HG03103 (cell line): ENCODE measurements around the gene KLHL11.

Experiments
- ATAC-seq: cut with Tn5 transposase; IDR thresholded peaks from one replicate; pipeline ENCODE4 v1.9.1; 2021; ENCODE audit warnings: low read depth; ENCODE audit not compliant: unreplicated experiment

The KLHL11 gene

GRCh38 chr17:41864836-41865595 lies at the start of gene KLHL11:
Gene KLHL11, minus strand, starts transcription at chr17:41865423. Its CDS starts 53 bp downstream, at chr17:41865370.
- ATAC-seq: peak; percentile 71

GRCh38 chr17:41915020-41915419 lies 49.8 kb upstream of the KLHL11 start:
- ATAC-seq: no peak

GRCh38 chr17:41914358-41914766 lies 49.1 kb upstream of the KLHL11 start:
- ATAC-seq: no peak

GRCh38 chr17:41913798-41914197 lies 48.6 kb upstream of the KLHL11 start:
- no peak for ATAC-seq

GRCh38 chr17:41912925-41913324 lies 47.7 kb upstream of the KLHL11 start:
- ATAC-seq: no peak

GRCh38 chr17:41910701-41911391 lies 45.6 kb upstream of the KLHL11 start:
- ATAC-seq: no peak

- no peak for ATAC-seq
Measured at GRCh38 chr17:41909088-41909487, 43.9 kb upstream of the KLHL11 start.

GRCh38 chr17:41907633-41908539 lies 42.7 kb upstream of the KLHL11 start:
- no peak for ATAC-seq

GRCh38 chr17:41907185-41907556 lies 41.9 kb upstream of the KLHL11 start:
- ATAC-seq: no peak

- no peak for ATAC-seq
Measured at GRCh38 chr17:41906465-41907184, 41.4 kb upstream of the KLHL11 start.

- no peak for ATAC-seq
Measured at GRCh38 chr17:41905172-41905571, 39.9 kb upstream of the KLHL11 start.

GRCh38 chr17:41904242-41904841 lies 39.1 kb upstream of the KLHL11 start:
- ATAC-seq: no peak

- ATAC-seq: no peak
Measured at GRCh38 chr17:41901646-41902045, 36.4 kb upstream of the KLHL11 start.

- ATAC-seq: no peak
Measured at GRCh38 chr17:41896726-41897125, 31.5 kb upstream of the KLHL11 start.

GRCh38 chr17:41895617-41896016 lies 30.4 kb upstream of the KLHL11 start:
- no peak for ATAC-seq

- ATAC-seq: no peak
Measured at GRCh38 chr17:41894791-41895331, 29.6 kb upstream of the KLHL11 start.

GRCh38 chr17:41893384-41893783 lies 28.2 kb upstream of the KLHL11 start:
- ATAC-seq: no peak

GRCh38 chr17:41892021-41892376 lies 26.8 kb upstream of the KLHL11 start:
- ATAC-seq: no peak

- ATAC-seq: no peak
Measured at GRCh38 chr17:41891135-41892020, 26.2 kb upstream of the KLHL11 start.
